ENCODE data around the gene IL5.

The IL5 gene

DNA sequence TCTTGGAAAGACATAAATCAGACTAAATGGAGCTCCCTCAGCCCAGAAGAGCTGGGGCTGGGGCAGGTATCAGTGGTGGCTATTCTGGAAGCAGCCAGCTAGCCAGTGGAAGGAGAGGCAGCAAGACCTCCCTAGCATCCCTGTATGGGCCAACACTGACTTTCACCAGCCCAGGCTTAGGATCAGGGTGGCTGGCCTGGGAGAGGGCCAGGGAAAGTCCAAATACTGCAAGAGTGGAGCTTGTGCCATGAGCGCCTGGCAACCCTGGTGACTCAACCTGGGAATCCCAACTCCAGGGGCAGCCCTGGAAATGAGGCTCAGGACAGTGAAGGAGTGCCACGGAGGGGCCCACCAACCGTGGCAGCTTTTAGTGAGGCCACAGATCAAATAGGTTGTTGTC is 45.2 kb downstream of the IL5 start:
- DNase-seq (ENCODE audit: low spot score): no peak

- no peak for DNase-seq (ENCODE audit: low spot score)
These were observed 45.8 kb downstream of the IL5 start for GRCh38 chr5:132497488-132497997.

GRCh38 chr5:132496631-132497487 is 46.5 kb downstream of the IL5 start:
- DNase-seq (ENCODE audit: low spot score): peak; percentile 46

DNA sequence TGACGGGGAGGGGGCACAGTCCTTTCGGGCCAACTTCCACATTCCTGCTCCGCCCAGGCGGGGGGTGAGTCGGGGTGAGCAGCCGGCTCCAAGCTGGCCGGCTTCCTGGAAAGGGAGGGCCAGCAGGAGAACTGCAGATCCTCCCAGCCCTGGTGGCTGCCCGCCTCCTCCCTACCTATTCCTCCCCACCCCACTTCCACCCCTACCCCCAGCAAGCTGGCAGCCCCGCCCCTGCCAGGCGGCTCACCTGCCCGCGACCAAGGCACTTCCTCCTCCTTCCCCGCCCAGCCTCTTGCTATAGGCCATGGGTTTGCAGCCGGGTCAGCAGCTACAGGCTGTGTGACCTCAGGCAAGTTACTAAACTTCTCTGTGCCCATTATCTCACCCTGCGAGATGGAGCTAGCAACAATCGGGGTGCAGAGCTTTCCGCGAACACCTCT is 47.1 kb downstream of the IL5 start:
- peak; percentile 94 for DNase-seq (ENCODE audit: low spot score)

GRCh38 chr5:132495667-132496190 is 47.6 kb downstream of the IL5 start:
- peak; percentile 56 for DNase-seq (ENCODE audit: low spot score)

DNA sequence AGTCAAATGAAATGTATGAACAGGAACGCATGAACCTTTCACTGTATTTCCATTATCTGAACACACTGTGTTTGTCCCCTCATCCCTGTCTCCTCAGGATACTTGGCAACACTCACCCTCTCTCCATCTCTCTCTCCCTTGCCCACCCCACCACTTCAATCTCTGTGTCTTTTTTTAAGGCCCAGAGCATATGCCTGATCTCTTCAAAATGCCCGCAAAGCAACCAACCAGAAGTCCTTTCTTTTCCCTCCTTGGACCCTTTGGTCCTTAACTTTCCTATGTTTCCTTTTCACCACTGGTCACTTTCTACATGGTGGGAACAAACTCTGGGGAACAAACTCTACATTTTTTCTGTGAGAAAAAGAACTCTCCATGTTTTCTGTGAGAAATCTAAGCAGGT is 49.5 kb downstream of the IL5 start:
- no peak for DNase-seq (ENCODE audit: low spot score)

GRCh38 chr5:132493241-132493640 is 50.1 kb downstream of the IL5 start:
- no peak for DNase-seq (ENCODE audit: low spot score)

GRCh38 chr5:132492386-132493125 is 50.8 kb downstream of the IL5 start:
- no peak for DNase-seq (ENCODE audit: low spot score)
